Nephron progenitor cell (in vitro differentiated cells): ENCODE measurements around the gene FAM161A.
A peak's percentile ranks its signal among the peaks of the same experiment; 100 is the strongest.
"Not testable (repeated sequence)": the region's sequence is repeated elsewhere in the genome, so short reads cannot be mapped to it uniquely, and the experiment has no call there.

Experiments
- DNase-seq: peaks from one replicate; pipeline ENCODE4 v3.0.0; 2021
- H3K27ac Mint-ChIP-seq: 2 replicates; pipeline ENCODE4 v1.8.0; 2021; ENCODE audit warnings: mild to moderate bottlenecking, moderate library complexity, mixed read lengths
- H3K27me3 Mint-ChIP-seq: 2 replicates; pipeline ENCODE4 v1.8.0; 2021; ENCODE audit warnings: mild to moderate bottlenecking, low read depth, mixed read lengths; ENCODE audit not compliant: poor library complexity
- H3K36me3 Mint-ChIP-seq: 2 replicates; pipeline ENCODE4 v1.8.0; 2021; ENCODE audit warnings: low read depth, mixed read lengths
- H3K4me1 Mint-ChIP-seq: 2 replicates; pipeline ENCODE4 v1.8.0; 2021; ENCODE audit warnings: mixed read lengths
- H3K4me3 Mint-ChIP-seq: 2 replicates; pipeline ENCODE4 v1.8.0; 2021; ENCODE audit warnings: mild to moderate bottlenecking, moderate library complexity, mixed read lengths
- H3K9me3 Mint-ChIP-seq: 2 replicates; pipeline ENCODE4 v1.8.0; 2021; ENCODE audit warnings: mild to moderate bottlenecking, moderate library complexity, mixed read lengths
- TF ChIP-seq, protein P1 (sequence below): fragments of 200-600 bp; sonication (generic); IDR thresholded peaks from 2 replicates; pipeline ENCODE4 v1.5.0; 2021; ENCODE audit warnings: antibody characterized with exemption

The FAM161A gene

DNA sequence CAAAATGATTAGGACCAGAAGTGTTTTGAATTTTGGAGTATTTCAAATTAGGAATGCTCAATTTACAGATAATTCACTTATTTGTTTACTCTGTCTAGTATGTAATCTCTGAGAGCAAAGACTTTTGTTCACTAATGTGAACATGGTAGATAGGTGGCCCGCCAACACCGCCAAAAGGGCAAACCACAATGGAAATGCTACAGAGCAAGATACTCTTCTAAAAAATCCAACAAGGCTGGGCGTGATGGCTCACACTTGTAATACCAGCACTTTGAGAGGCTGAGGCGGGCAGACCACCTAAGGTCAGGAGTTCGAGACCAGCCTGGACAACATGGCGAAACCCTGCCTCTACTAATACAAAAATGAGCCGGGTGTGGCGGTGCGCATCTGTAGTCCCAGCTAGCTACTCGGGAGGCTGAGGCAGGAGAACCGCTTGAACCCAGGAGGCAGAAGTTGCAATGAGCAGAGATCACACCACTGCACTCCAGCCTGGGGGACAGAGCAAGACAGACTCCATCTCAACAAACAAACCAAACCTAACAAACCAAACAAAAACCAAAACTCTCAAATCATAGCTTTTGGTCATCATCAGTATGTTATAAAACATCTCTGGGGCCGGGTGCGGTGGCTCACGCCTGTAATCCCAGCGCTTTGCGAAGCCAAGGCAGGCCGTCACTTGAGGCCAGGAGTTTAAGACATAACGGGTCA lies 32.2 kb upstream of the FAM161A start:
- Mint-ChIP-seq H3K4me3 (peak overlapping the region; percentile 100), H3K9me3 (no peaks in the 10 kb centered on the region), H3K4me1 (peaks cover 24% of the 10 kb centered on the region), H3K27ac (no peak overlapping the region), H3K36me3 (peaks cover 45% of the 10 kb centered on the region), H3K27me3 (no peaks in the 10 kb centered on the region)
- DNase-seq: no peak
- TF ChIP-seq, protein P1, sequence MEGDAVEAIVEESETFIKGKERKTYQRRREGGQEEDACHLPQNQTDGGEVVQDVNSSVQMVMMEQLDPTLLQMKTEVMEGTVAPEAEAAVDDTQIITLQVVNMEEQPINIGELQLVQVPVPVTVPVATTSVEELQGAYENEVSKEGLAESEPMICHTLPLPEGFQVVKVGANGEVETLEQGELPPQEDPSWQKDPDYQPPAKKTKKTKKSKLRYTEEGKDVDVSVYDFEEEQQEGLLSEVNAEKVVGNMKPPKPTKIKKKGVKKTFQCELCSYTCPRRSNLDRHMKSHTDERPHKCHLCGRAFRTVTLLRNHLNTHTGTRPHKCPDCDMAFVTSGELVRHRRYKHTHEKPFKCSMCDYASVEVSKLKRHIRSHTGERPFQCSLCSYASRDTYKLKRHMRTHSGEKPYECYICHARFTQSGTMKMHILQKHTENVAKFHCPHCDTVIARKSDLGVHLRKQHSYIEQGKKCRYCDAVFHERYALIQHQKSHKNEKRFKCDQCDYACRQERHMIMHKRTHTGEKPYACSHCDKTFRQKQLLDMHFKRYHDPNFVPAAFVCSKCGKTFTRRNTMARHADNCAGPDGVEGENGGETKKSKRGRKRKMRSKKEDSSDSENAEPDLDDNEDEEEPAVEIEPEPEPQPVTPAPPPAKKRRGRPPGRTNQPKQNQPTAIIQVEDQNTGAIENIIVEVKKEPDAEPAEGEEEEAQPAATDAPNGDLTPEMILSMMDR: no peak

DNA sequence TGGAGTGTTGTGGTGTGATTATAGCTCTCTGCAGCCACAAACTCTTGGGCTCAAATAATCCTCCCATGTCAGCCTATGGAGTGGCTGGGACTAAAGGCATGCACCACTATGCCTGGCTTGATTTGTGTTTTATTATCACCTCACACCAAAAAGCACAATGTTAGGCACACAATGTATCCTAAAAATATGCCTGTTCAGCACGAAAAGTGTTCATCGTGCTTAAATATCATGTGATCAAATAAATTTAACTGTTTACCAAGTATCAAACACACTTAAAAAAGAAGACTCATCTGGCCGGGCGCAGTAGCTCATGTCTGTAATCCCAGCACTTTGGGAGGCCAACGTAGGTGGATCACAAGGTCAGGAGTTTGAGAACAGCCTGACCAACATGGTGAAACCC lies 29.0 kb upstream of the FAM161A start:
- Mint-ChIP-seq H3K27ac (no peak overlapping the region), H3K4me1 (peaks cover 17% of the 10 kb centered on the region), H3K9me3 (no peaks in the 10 kb centered on the region), H3K36me3 (peaks cover 70% of the 10 kb centered on the region), H3K27me3 (no peaks in the 10 kb centered on the region), H3K4me3 (no peak overlapping the region)
- TF ChIP-seq, protein P1: no peak
- DNase-seq: no peak

DNA sequence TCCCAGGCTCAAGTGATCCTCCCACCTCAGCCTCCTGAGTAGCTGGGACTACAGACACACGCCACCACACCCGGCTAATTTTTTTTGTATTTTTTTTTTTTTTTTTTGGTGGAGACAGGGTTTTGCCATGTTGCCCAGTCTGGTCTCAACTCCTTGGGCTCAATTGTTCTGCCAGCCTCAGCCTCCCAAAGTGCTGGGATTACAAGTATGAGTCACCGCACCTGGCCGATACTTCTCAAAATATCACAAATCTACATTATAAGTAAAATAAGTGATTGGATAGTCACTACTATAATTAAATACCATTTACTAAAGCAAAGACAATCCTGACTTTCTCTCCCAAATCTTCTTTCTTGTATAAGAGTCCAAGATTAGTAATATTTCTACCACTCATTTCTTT lies 25.5 kb upstream of the FAM161A start:
- H3K27ac Mint-ChIP-seq, H3K9me3 Mint-ChIP-seq, H3K4me1 Mint-ChIP-seq, H3K27me3 Mint-ChIP-seq, DNase-seq, H3K4me3 Mint-ChIP-seq: not testable (repeated sequence)
- H3K36me3 Mint-ChIP-seq: peaks cover 76% of the 10 kb centered on the region

DNA sequence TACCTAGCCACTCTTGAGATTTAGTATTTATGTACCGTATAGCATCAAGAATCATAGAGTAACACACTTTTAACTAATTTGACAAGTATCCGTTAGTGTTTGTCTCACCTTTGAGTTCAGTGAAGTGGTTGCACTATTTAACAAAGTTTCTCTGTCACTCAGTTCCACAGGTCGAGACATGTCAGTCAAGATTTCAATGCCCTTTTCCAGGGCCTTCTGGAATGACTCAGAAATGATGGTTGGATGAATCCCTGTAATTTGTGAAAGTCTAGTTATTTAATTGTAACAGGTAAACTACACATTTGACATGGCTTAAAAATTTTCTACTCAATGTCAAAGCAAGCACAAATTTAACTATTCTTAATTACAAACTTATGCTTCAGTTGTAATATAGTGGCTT lies 24.9 kb upstream of the FAM161A start:
- H3K4me3 Mint-ChIP-seq: no peak overlapping the region
- H3K27me3 Mint-ChIP-seq: no peaks in the 10 kb centered on the region
- H3K27ac Mint-ChIP-seq: no peak overlapping the region
- TF ChIP-seq, protein P1: no peak
- H3K36me3 Mint-ChIP-seq: peaks cover 80% of the 10 kb centered on the region
- DNase-seq: no peak
- H3K4me1 Mint-ChIP-seq: no peaks in the 10 kb centered on the region
- H3K9me3 Mint-ChIP-seq: no peaks in the 10 kb centered on the region

DNA sequence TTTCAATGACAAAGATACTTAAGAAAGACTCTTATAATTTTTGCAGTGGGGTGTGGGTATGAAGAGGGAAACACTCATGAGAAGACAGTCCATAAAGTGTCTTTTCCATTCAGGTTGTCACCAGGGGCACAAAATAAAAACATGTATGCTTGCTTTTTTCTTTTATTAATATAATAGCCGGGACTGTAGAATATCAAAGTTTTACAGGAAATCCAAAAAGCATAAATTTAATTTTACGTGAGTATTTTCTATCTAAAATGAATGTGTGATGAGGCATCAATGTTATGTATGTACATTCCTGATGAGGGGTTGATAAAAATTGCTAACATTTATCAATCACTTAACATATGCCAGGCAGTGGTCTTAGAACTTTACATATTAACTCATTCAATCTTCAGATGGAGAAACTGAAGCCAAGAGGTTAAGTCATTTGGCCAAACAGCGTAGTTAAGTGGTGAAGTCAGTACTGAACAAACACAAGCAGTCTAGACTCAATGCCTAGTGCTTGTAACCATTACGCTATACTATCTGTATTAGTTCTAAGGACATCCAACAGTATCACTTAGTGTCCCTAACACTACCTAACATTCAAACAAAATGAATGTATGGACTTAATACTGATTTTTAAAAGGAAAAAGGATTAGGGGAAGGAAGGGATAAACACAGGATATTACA lies 23.8 kb upstream of the FAM161A start:
- Mint-ChIP-seq H3K4me1 (no peaks in the 10 kb centered on the region), H3K4me3 (no peak overlapping the region), H3K9me3 (no peaks in the 10 kb centered on the region), H3K27ac (no peak overlapping the region), H3K27me3 (no peaks in the 10 kb centered on the region), H3K36me3 (peaks cover 77% of the 10 kb centered on the region)
- TF ChIP-seq, protein P1: no peak
- DNase-seq: no peak

DNA sequence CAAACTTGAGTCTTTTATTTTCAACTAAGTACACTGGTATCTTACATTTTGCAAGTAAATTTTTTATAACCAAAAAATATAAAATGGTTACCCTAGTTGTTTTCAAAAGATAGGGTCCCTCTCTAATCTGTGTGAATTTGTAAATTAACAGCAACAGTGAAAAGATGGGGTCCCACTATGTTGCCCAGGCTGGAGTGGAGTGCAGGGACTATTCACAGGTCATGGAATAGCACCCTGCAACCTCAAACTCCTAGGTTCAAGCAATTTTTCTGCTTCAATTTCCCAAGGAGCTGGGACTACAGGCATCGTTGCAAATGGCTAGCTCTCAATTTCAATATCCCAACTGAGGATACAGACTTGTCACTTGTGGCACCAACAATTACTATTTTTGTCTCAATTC lies 22.5 kb upstream of the FAM161A start:
- Mint-ChIP-seq H3K36me3 (peaks cover 81% of the 10 kb centered on the region), H3K27me3 (no peaks in the 10 kb centered on the region), H3K4me3 (no peak overlapping the region), H3K9me3 (no peaks in the 10 kb centered on the region), H3K27ac (no peak overlapping the region), H3K4me1 (no peaks in the 10 kb centered on the region)
- no peak for DNase-seq
- TF ChIP-seq, protein P1: no peak

DNA sequence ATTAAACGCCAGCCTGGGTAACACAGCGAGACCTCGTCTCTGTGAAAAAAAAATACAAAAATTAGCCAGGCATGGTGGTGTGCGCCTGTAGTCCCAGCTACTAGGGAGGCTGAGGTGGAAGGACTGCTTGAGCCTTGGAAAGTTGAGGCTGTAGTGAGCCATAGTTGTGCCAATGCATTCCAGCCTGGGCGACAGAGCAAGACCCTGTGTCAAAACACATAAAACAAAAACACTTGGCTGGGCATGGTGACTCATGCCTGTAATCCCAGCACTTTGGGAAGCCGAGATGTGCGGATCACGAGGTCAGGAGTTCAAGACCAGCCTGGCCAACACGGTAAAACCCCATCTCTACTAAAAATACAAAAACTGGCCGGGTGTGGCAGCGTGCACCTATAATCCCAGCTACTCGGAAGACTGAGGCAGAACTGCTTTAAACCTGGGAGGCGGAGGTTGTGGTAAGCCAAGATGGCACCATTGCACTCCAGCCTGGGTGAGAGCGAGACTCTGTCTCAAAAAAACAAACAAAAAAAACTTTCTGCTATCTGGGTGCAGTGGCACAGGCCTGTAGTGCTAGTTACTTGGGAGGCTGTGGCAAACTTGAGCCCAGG lies 12.7 kb upstream of the FAM161A start:
- peaks cover 95% of the 10 kb centered on the region for H3K36me3 Mint-ChIP-seq
- not testable (repeated sequence) for H3K27me3 Mint-ChIP-seq

More for the DNA sequence above, 12.7 kb upstream of the FAM161A start:
- H3K27ac Mint-ChIP-seq: peak overlapping the region; percentile 57
- not testable (repeated sequence) for H3K4me1 Mint-ChIP-seq, H3K4me3 Mint-ChIP-seq, DNase-seq
- H3K9me3 Mint-ChIP-seq: peaks cover 22% of the 10 kb centered on the region
